Stimulated activated naive B cell treated with anti-CD40 and anti-IgM and Interleukin-4, amounts not matched to agents 10 μg/mL and 1 μg/mL and 100 μg/mL, for 72 hours (primary cell): ENCODE measurements around the gene MYO3B.

Experiments used
- ATAC-seq, 2 donors: fragments of 150-1000 bp; cut with Tn5 transposase; replicated peaks; 2 replicates each; pipeline ENCODE4 v1.10.0; 2021; ENCODE audit warnings: moderate library complexity in 1 of 2
- DNase-seq: peaks from one replicate; pipeline ENCODE4 v3.0.0; 2021
- H3K27ac Mint-ChIP-seq: one replicate; pipeline ENCODE4 v1.8.0; 2022; ENCODE audit warnings: mild to moderate bottlenecking, mixed read lengths
- H3K27me3 Mint-ChIP-seq, 2 donors: one replicate each; pipeline ENCODE4 v1.8.0; 2022; ENCODE audit warnings: mixed read lengths in 2 of 2
- H3K36me3 Mint-ChIP-seq, 2 donors: one replicate each; pipeline ENCODE4 v1.8.0; 2022; ENCODE audit warnings: mixed read lengths in 2 of 2, mild to moderate bottlenecking in 1 of 2
- H3K4me1 Mint-ChIP-seq, 2 donors: one replicate each; pipeline ENCODE4 v1.8.0; 2022; ENCODE audit warnings: mixed read lengths in 2 of 2, mild to moderate bottlenecking in 1 of 2
- H3K4me3 Mint-ChIP-seq, 2 donors: one replicate each; pipeline ENCODE4 v1.8.0; 2022; ENCODE audit warnings: mild to moderate bottlenecking in 2 of 2, mixed read lengths in 2 of 2, moderate library complexity in 1 of 2
- H3K9me3 Mint-ChIP-seq, 2 donors: one replicate each; pipeline ENCODE4 v1.8.0; 2022; ENCODE audit warnings: mixed read lengths in 2 of 2, mild to moderate bottlenecking in 1 of 2

MYO3B gene

DNA sequence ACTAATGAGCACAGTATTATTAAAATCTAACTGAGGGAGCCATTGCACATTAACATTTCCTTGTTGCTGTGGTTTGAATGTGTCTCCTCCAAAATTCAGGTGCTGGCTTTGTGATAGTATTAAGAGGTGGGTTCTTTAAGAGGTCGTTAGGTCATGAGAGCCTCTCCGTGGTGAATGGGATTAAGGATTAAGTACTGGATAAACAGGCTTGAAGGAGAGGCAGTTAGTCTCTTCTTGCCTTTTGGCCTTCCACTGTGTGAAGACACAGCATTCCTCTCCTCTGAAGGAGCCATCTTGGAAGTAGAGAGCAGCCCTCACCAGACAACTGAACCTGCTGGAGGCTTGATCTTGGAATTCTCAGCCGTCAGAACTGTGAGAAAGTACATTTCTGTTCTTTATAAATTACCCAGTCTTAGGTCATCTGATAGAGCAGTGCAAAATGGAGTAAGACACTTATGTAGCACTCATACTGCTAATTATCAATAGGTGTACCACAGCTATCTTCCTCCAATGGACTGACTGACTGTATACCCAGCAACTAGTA is 182.7 kb downstream of the MYO3B start:
- Mint-ChIP-seq H3K36me3 (no peaks in the 10 kb centered on the region), H3K27me3 (peaks cover 8 to 18% of the 10 kb centered on the region in 2 donors), H3K4me1 (peaks cover 17 to 23% of the 10 kb centered on the region in 2 donors), H3K27ac (no peak overlapping the region), H3K9me3 (no peaks in the 10 kb centered on the region), H3K4me3 (no peak overlapping the region)
- DNase-seq, result no peak
- no peak for ATAC-seq

DNA sequence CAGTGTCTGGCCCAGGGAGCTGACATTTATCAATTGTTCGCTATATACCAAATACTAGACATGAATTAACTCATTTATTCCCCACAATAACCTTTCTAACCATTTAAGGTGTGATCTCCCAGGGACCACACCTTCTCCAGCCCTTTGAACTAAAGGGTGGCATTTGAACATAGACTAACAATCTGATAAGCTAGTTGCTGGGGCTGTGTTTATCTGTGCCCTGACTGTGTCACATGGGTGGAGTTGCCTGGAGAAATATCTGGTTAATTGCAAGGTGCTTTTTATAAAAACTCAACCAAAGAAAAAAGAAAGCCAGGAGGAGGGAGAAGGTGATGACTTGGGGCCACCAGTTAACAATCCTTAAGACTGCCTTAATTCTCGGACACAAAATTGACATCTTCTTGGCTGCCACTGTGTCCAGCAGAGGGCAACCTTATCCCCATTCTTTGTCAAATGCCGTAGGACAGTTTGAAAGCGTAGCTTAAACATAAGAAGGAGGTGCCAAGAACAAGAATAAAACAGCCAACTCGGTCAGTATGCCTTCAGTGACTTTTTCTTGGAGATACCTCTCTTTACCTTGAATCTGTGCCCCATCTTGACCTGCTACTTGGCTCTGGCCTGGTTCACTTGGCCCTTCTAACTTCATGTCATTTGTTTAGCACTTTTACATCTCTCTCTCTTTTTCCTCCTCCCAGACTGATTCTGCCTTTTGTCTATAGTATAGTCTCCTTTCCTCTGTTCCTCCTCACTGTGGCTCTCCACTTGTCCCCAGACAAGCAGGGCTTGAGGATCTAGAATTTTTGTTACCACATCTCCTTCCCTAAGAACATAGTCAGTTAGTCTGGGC is 183.4 kb downstream of the MYO3B start:
- no peaks in the 10 kb centered on the region for H3K9me3 Mint-ChIP-seq
- H3K36me3 Mint-ChIP-seq, result no peaks in the 10 kb centered on the region
- ATAC-seq (peak; percentile 58 to 62), DNase-seq (peak; percentile 45)
- H3K27ac Mint-ChIP-seq, result no peak overlapping the region
- H3K4me3 Mint-ChIP-seq, result no peak overlapping the region
- H3K27me3 Mint-ChIP-seq, result peaks cover 14 to 21% of the 10 kb centered on the region in 2 donors
- peaks cover 17 to 23% of the 10 kb centered on the region in 2 donors for H3K4me1 Mint-ChIP-seq

DNA sequence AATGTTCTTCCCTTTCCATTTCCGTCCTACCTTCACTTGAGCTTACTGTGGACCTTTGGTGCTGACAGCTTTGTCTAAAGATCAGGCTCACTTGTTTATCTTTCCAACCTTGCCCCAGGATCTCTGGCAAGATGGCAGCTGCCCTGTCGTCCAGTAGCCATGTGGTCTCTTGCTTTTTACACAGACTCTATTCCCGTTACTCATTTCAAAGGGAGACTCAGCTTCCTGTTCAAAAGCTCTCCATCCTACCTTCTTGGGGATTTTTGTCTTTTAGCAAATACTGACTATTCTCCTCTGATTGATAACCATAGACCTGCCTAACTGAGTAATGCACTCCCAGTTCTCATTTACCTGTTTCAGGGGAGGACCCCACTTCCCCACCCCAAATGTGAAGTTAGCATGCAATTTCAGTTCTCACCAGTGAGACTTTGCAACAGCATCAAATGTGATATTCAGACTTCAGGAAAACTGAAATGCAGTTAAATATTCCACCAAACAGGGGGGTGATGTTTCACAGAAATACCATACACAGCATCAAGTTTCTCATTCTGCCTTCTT is 184.4 kb downstream of the MYO3B start:
- peak overlapping the region; percentile 74 for H3K27ac Mint-ChIP-seq

GRCh38 chr2:170362871-170363631 is 185.1 kb downstream of the MYO3B start:
- peaks cover 26 to 30% of the 10 kb centered on the region in 2 donors for H3K27me3 Mint-ChIP-seq
- no peaks in the 10 kb centered on the region for H3K36me3 Mint-ChIP-seq
- H3K27ac Mint-ChIP-seq, result no peak overlapping the region
- no peak overlapping the region for H3K4me3 Mint-ChIP-seq
- H3K4me1 Mint-ChIP-seq, result peaks cover 19 to 25% of the 10 kb centered on the region in 2 donors
- peak; percentile 79 to 89 for ATAC-seq
- no peaks in the 10 kb centered on the region for H3K9me3 Mint-ChIP-seq
- peak; percentile 20 for DNase-seq

More for the DNA sequence above, 184.4 kb downstream of the MYO3B start:
- DNase-seq (no peak), ATAC-seq (peak; percentile 65 to 71)
- no peaks in the 10 kb centered on the region for H3K9me3 Mint-ChIP-seq
- peaks cover 17 to 23% of the 10 kb centered on the region in 2 donors for H3K4me1 Mint-ChIP-seq
- H3K27me3 Mint-ChIP-seq, result peaks cover 25 to 30% of the 10 kb centered on the region in 2 donors
- no peaks in the 10 kb centered on the region for H3K36me3 Mint-ChIP-seq
- H3K4me3 Mint-ChIP-seq, result no peak overlapping the region

DNA sequence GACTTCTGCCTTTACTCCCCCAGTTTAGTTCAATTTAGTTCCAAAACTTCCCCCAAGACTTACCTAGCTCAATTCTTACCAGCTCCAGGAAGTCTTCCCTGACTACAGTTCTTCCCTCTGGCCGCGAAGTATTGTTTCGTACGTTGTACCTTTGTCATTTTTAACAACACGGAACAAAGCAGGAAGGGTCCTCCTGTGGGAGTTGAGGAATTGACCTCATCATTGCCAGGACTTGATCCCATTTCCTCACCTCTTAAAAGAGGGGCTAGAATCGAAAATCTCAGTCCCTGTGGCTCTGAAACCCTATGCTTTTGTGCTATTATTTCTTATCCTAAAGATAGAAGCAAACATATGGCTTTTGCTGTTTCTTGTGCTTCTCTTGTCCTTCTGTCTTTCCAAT is 187.1 kb downstream of the MYO3B start:
- Mint-ChIP-seq H3K27ac (no peak overlapping the region), H3K9me3 (no peaks in the 10 kb centered on the region), H3K36me3 (no peaks in the 10 kb centered on the region), H3K4me3 (no peak overlapping the region), H3K27me3 (peaks cover 33% of the 10 kb centered on the region in 2 donors), H3K4me1 (peaks cover 21 to 32% of the 10 kb centered on the region in 2 donors)
- DNase-seq, result no peak
- no peak for ATAC-seq

- ATAC-seq (no peak), DNase-seq (no peak)
- H3K36me3 Mint-ChIP-seq, result no peaks in the 10 kb centered on the region
- H3K4me1 Mint-ChIP-seq, result peaks cover 24 to 39% of the 10 kb centered on the region in 2 donors
- H3K9me3 Mint-ChIP-seq, result no peaks in the 10 kb centered on the region
- H3K4me3 Mint-ChIP-seq, result no peak overlapping the region
- peaks cover 37 to 38% of the 10 kb centered on the region in 2 donors for H3K27me3 Mint-ChIP-seq
- no peak overlapping the region for H3K27ac Mint-ChIP-seq
Measured at GRCh38 chr2:170365686-170366085, 187.7 kb downstream of the MYO3B start.

DNA sequence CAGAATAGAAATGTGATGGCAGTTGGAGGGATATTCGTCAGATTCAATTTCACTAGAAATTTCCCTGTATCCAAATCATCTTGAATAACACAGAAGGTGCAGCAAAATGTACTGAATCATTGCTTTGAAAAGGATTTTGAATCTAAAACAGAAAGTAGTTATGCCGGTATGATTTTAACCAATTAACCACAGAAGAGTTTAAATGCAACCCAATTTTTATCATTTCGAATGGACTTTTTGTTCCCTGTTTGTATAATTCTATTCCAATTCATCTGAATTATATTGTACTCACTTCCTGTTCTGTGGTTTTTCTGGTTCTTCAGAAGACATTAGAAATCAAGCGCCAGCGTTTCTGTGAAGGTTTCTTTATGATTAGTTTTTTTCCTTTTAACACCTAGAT is 190.4 kb downstream of the MYO3B start:
- no peaks in the 10 kb centered on the region for H3K9me3 Mint-ChIP-seq
- no peak overlapping the region for H3K27ac Mint-ChIP-seq
- peaks cover 11 to 25% of the 10 kb centered on the region in 2 donors for H3K4me1 Mint-ChIP-seq
- peak overlapping the region; percentile 2 to 12 for H3K4me3 Mint-ChIP-seq
- DNase-seq (no peak), ATAC-seq (peak; percentile 73 to 74)
- peaks cover 39 to 59% of the 10 kb centered on the region in 2 donors for H3K27me3 Mint-ChIP-seq
- H3K36me3 Mint-ChIP-seq, result no peaks in the 10 kb centered on the region

- no peak for ATAC-seq
- no peak overlapping the region for H3K27ac Mint-ChIP-seq
- peaks cover 10 to 24% of the 10 kb centered on the region in 2 donors for H3K4me1 Mint-ChIP-seq
- no peaks in the 10 kb centered on the region for H3K9me3 Mint-ChIP-seq
- peaks cover 46 to 67% of the 10 kb centered on the region in 2 donors for H3K27me3 Mint-ChIP-seq
- DNase-seq, result no peak
- H3K36me3 Mint-ChIP-seq, result no peaks in the 10 kb centered on the region
- no peak overlapping the region for H3K4me3 Mint-ChIP-seq
Measured at GRCh38 chr2:170369228-170369627, 191.3 kb downstream of the MYO3B start.

GRCh38 chr2:170369894-170370293 is 191.9 kb downstream of the MYO3B start:
- H3K4me1 Mint-ChIP-seq, result peaks cover 10 to 26% of the 10 kb centered on the region in 2 donors
- H3K4me3 Mint-ChIP-seq, result no peak overlapping the region
- peaks cover 44 to 67% of the 10 kb centered on the region in 2 donors for H3K27me3 Mint-ChIP-seq
- H3K36me3 Mint-ChIP-seq, result no peaks in the 10 kb centered on the region
- DNase-seq (no peak), ATAC-seq (no peak)
- H3K9me3 Mint-ChIP-seq, result no peaks in the 10 kb centered on the region
- H3K27ac Mint-ChIP-seq, result no peak overlapping the region

- no peak overlapping the region for H3K27ac Mint-ChIP-seq
- no peak for ATAC-seq
- peaks cover 16 to 35% of the 10 kb centered on the region in 2 donors for H3K4me1 Mint-ChIP-seq
- H3K9me3 Mint-ChIP-seq, result no peaks in the 10 kb centered on the region
- no peaks in the 10 kb centered on the region for H3K36me3 Mint-ChIP-seq
- peaks cover 35 to 61% of the 10 kb centered on the region in 2 donors for H3K27me3 Mint-ChIP-seq
- no peak for DNase-seq
- H3K4me3 Mint-ChIP-seq, result peak overlapping the region in 1 of 2 donors; percentile 14
Measured at GRCh38 chr2:170371231-170371998, 193.5 kb downstream of the MYO3B start.

DNA sequence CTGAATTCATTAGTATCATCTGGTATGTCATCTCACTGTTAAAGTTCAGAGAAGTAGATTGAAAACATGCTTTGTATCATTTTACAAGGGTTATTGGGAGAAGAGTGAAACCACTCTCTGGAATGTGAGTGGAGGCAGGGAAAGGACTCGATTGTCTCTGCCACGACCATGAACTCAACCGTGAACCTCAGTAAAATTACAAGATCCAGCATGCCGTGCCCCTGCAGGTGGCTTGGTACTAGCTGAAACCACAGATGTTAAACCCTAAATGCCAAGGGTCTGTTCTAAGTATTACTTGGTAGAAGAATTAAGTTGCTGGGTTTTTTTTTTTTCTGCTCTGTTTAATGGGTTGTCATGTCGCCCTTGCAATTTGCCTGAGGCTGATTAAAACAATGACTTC is 197.2 kb downstream of the MYO3B start:
- ATAC-seq, result peak; percentile 78 to 84
- Mint-ChIP-seq H3K27ac (no peak overlapping the region), H3K4me1 (peaks cover 12 to 24% of the 10 kb centered on the region in 2 donors)

GRCh38 chr2:170377500-170378207 is 199.7 kb downstream of the MYO3B start:
- no peak for ATAC-seq
- H3K9me3 Mint-ChIP-seq, result no peaks in the 10 kb centered on the region
- H3K27me3 Mint-ChIP-seq, result peaks cover 15 to 35% of the 10 kb centered on the region in 2 donors
- H3K4me1 Mint-ChIP-seq, result peaks cover 6 to 11% of the 10 kb centered on the region in 2 donors
- no peak for DNase-seq
- H3K4me3 Mint-ChIP-seq, result no peak overlapping the region
- H3K36me3 Mint-ChIP-seq, result no peaks in the 10 kb centered on the region
- H3K27ac Mint-ChIP-seq, result no peak overlapping the region

More for the DNA sequence above, 197.2 kb downstream of the MYO3B start:
- H3K9me3 Mint-ChIP-seq, result no peaks in the 10 kb centered on the region
- no peak overlapping the region for H3K4me3 Mint-ChIP-seq
- peaks cover 27 to 54% of the 10 kb centered on the region in 2 donors for H3K27me3 Mint-ChIP-seq
- DNase-seq, result no peak
- H3K36me3 Mint-ChIP-seq, result no peaks in the 10 kb centered on the region

- peaks cover 7 to 23% of the 10 kb centered on the region in 2 donors for H3K27me3 Mint-ChIP-seq
- ATAC-seq, result no peak
Measured at GRCh38 chr2:170380267-170380666, 202.3 kb downstream of the MYO3B start.

More at GRCh38 chr2:170380267-170380666, 202.3 kb downstream of the MYO3B start:
- DNase-seq, result no peak
- H3K4me3 Mint-ChIP-seq, result no peak overlapping the region
- no peak overlapping the region for H3K27ac Mint-ChIP-seq
- peaks cover 3 to 6% of the 10 kb centered on the region in 2 donors for H3K4me1 Mint-ChIP-seq
- H3K36me3 Mint-ChIP-seq, result no peaks in the 10 kb centered on the region
- H3K9me3 Mint-ChIP-seq, result no peaks in the 10 kb centered on the region
